ENCODE measurements around the gene AKAP7. TPM values are rescaled to one million over a fixed set of nuclear protein-coding genes. Genes with fewer than 3 reads are reported as not detected.

The AKAP7 gene
- polyA plus RNA-seq, 3 donors = 2.4 to 4.9 (median 3.4) TPM

DNA sequence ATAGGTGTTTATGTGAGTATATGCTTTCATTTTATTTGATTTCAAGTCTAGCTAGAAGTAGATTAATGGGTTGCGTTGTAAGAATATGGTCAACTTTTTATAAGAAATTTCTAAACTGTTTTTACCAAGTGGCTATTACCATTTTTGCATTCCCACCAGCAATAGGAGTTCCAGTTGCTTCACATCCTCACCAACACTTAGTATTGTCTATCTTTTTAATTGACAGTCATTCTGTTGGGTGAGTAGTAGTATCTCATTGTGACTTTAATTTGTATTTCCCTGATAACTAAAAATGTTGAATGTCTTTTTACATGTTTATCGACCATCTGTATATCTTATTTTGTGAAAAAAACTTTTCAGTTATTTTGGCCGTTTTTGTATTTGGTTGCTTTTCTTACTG is 135.3 kb downstream of the AKAP7 start:
- H3K4me2 ChIP-seq (replicated peaks; ENCODE audit: extremely low read depth, low read length, poor library complexity, severe bottlenecking) = no peak overlapping the region
- WGBS (ENCODE audit: insufficient coverage) = no CpG with 5 or more reads among the region's 3 CpGs
- Mint-ChIP-seq H3K27ac (no peak overlapping the region), H3K27me3 (ENCODE audit: low read depth in 3 of 3) (peaks cover 0 to 1% (median 0%) of the 10 kb centered on the region in 3 donors), H3K4me3 (no peak overlapping the region), H3K9me3 (peaks cover 0 to 18% (median 4%) of the 10 kb centered on the region in 7 donors), H3K36me3 (peaks cover 7 to 21% of the 10 kb centered on the region in 2 donors), H3K4me1 (no peaks in the 10 kb centered on the region)
- no peak overlapping the region for H3K9ac ChIP-seq (ENCODE audit: insufficient read depth, low read length, poor library complexity, severe bottlenecking)
- no peak for DNase-seq
- intact Hi-C loops (cut with micrococcal nuclease) = no loop called here
- H3K27ac ChIP-seq (ENCODE audit: low read depth in 1 of 2, low read length in 2 of 2) = no peak overlapping the region
- H3K79me2 ChIP-seq (ENCODE audit: insufficient read depth, low read length) = no peaks in the 10 kb centered on the region
- no peak overlapping the region for H3K4me3 ChIP-seq (replicated peaks in 1 of 3; ENCODE audit: low read depth in 2 of 3, low read length in 3 of 3)
- H3K9me3 ChIP-seq (replicated peaks in 1 of 2; ENCODE audit: control insufficient read depth in 1 of 2, insufficient read depth in 1 of 2, low read length in 2 of 2) = peaks cover 0 to 6% of the 10 kb centered on the region in 2 donors
- H3K4me1 ChIP-seq (ENCODE audit: control insufficient read depth in 1 of 2, insufficient read depth in 2 of 2, low read length in 2 of 2) = no peaks in the 10 kb centered on the region
- H3K27me3 ChIP-seq (ENCODE audit: control insufficient read depth in 2 of 2, insufficient read depth in 2 of 2, low read length in 2 of 2) = no peaks in the 10 kb centered on the region
- no peaks in the 10 kb centered on the region for H3K36me3 ChIP-seq (replicated peaks in 1 of 2; ENCODE audit: control insufficient read depth in 1 of 2, insufficient read depth in 2 of 2, low read length in 2 of 2)
- TF ChIP-seq, protein P1, sequence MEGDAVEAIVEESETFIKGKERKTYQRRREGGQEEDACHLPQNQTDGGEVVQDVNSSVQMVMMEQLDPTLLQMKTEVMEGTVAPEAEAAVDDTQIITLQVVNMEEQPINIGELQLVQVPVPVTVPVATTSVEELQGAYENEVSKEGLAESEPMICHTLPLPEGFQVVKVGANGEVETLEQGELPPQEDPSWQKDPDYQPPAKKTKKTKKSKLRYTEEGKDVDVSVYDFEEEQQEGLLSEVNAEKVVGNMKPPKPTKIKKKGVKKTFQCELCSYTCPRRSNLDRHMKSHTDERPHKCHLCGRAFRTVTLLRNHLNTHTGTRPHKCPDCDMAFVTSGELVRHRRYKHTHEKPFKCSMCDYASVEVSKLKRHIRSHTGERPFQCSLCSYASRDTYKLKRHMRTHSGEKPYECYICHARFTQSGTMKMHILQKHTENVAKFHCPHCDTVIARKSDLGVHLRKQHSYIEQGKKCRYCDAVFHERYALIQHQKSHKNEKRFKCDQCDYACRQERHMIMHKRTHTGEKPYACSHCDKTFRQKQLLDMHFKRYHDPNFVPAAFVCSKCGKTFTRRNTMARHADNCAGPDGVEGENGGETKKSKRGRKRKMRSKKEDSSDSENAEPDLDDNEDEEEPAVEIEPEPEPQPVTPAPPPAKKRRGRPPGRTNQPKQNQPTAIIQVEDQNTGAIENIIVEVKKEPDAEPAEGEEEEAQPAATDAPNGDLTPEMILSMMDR (IDR thresholded peaks at IDR 0.05) = no peak
- H2AFZ ChIP-seq (ENCODE audit: insufficient read depth, low read depth, low read length, poor library complexity, severe bottlenecking) = no peak overlapping the region
- H4K20me1 ChIP-seq (ENCODE audit: insufficient read depth, low read length) = no peaks in the 10 kb centered on the region

DNA sequence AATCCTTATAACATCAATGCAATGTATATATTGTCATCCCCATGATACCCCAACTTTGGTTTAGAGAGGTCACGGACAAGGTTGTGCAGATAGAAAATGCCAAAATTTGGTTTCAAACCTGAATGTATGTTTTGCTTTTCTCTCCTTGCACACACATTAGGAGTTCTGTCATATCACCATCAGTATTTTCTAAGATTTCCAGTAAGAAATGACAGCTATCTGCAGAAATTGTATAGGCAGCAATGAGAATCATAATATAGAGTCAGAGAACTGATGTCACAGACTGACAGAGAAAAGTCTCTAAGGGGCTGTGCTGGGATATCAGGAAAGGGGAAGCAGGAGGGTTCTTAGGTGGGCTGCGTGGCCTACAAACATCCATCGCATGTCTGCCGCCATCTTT is 140.0 kb downstream of the AKAP7 start:
- Mint-ChIP-seq H3K9me3 (peaks cover 2 to 24% (median 7%) of the 10 kb centered on the region in 7 donors), H3K36me3 (peaks cover 4 to 12% of the 10 kb centered on the region in 2 donors), H3K4me1 (no peaks in the 10 kb centered on the region), H3K27me3 (ENCODE audit: low read depth in 3 of 3) (peaks cover 0 to 1% (median 0%) of the 10 kb centered on the region in 3 donors), H3K4me3 (no peak overlapping the region), H3K27ac (no peak overlapping the region)
- Histone ChIP-seq H3K9me3 (replicated peaks in 1 of 2; ENCODE audit: control insufficient read depth in 1 of 2, insufficient read depth in 1 of 2, low read length in 2 of 2) (peaks cover 4 to 7% of the 10 kb centered on the region in 2 donors), H3K27ac (ENCODE audit: low read depth in 1 of 2, low read length in 2 of 2) (no peak overlapping the region), H2AFZ (ENCODE audit: insufficient read depth, low read depth, low read length, poor library complexity, severe bottlenecking) (no peak overlapping the region), H3K36me3 (replicated peaks in 1 of 2; ENCODE audit: control insufficient read depth in 1 of 2, insufficient read depth in 2 of 2, low read length in 2 of 2) (no peaks in the 10 kb centered on the region), H3K9ac (ENCODE audit: insufficient read depth, low read length, poor library complexity, severe bottlenecking) (no peak overlapping the region), H3K4me1 (ENCODE audit: control insufficient read depth in 1 of 2, insufficient read depth in 2 of 2, low read length in 2 of 2) (no peaks in the 10 kb centered on the region), H3K4me3 (replicated peaks in 1 of 3; ENCODE audit: low read depth in 2 of 3, low read length in 3 of 3) (no peak overlapping the region), H3K4me2 (replicated peaks; ENCODE audit: extremely low read depth, low read length, poor library complexity, severe bottlenecking) (no peak overlapping the region), H4K20me1 (ENCODE audit: insufficient read depth, low read length) (no peaks in the 10 kb centered on the region), H3K27me3 (ENCODE audit: control insufficient read depth in 2 of 2, insufficient read depth in 2 of 2, low read length in 2 of 2) (no peaks in the 10 kb centered on the region), H3K79me2 (ENCODE audit: insufficient read depth, low read length) (no peaks in the 10 kb centered on the region)
- intact Hi-C loops (cut with micrococcal nuclease) = no loop called here
- WGBS (ENCODE audit: insufficient coverage) = 94% methylated on average over 3 of the region's 4 CpGs
- no peak for DNase-seq
- TF ChIP-seq, protein P1 (IDR thresholded peaks at IDR 0.05) = no peak

All from CD14-positive monocyte (primary cell).